ENCODE measurements around the gene MEF2C. TPM values are rescaled to one million over a fixed set of nuclear protein-coding genes. Genes with fewer than 3 reads are reported as not detected.

The MEF2C gene
- total and polyA plus RNA-seq, 4 donors: 2.8 to 15.9 (median 10.1) TPM

- no peak overlapping the region for H3K27ac ChIP-seq (ENCODE audit: low read depth in 1 of 2, low read length in 2 of 2)
- H3K4me1 ChIP-seq (ENCODE audit: control insufficient read depth in 4 of 4, insufficient read depth in 4 of 4, low read length in 3 of 4): no peaks in the 10 kb centered on the region
- DNase-seq (ENCODE audit: low spot score): no peak
- WGBS: 79% methylated on average over 2 of the region's 2 CpGs
- no peaks in the 10 kb centered on the region for H3K27me3 ChIP-seq (ENCODE audit: control insufficient read depth in 4 of 4, insufficient read depth in 4 of 4, low read length in 3 of 4)
- no peaks in the 10 kb centered on the region for H3K9me3 ChIP-seq (ENCODE audit: control insufficient read depth in 4 of 4, low read length in 3 of 4)
- no peak for TF ChIP-seq SP1 (IDR thresholded peaks at IDR 0.05)
- TF ChIP-seq, protein P1, sequence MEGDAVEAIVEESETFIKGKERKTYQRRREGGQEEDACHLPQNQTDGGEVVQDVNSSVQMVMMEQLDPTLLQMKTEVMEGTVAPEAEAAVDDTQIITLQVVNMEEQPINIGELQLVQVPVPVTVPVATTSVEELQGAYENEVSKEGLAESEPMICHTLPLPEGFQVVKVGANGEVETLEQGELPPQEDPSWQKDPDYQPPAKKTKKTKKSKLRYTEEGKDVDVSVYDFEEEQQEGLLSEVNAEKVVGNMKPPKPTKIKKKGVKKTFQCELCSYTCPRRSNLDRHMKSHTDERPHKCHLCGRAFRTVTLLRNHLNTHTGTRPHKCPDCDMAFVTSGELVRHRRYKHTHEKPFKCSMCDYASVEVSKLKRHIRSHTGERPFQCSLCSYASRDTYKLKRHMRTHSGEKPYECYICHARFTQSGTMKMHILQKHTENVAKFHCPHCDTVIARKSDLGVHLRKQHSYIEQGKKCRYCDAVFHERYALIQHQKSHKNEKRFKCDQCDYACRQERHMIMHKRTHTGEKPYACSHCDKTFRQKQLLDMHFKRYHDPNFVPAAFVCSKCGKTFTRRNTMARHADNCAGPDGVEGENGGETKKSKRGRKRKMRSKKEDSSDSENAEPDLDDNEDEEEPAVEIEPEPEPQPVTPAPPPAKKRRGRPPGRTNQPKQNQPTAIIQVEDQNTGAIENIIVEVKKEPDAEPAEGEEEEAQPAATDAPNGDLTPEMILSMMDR (IDR thresholded peaks at IDR 0.05; ENCODE audit: low read depth, low read length, missing input control): no peak
- TF ChIP-seq, protein P2, sequence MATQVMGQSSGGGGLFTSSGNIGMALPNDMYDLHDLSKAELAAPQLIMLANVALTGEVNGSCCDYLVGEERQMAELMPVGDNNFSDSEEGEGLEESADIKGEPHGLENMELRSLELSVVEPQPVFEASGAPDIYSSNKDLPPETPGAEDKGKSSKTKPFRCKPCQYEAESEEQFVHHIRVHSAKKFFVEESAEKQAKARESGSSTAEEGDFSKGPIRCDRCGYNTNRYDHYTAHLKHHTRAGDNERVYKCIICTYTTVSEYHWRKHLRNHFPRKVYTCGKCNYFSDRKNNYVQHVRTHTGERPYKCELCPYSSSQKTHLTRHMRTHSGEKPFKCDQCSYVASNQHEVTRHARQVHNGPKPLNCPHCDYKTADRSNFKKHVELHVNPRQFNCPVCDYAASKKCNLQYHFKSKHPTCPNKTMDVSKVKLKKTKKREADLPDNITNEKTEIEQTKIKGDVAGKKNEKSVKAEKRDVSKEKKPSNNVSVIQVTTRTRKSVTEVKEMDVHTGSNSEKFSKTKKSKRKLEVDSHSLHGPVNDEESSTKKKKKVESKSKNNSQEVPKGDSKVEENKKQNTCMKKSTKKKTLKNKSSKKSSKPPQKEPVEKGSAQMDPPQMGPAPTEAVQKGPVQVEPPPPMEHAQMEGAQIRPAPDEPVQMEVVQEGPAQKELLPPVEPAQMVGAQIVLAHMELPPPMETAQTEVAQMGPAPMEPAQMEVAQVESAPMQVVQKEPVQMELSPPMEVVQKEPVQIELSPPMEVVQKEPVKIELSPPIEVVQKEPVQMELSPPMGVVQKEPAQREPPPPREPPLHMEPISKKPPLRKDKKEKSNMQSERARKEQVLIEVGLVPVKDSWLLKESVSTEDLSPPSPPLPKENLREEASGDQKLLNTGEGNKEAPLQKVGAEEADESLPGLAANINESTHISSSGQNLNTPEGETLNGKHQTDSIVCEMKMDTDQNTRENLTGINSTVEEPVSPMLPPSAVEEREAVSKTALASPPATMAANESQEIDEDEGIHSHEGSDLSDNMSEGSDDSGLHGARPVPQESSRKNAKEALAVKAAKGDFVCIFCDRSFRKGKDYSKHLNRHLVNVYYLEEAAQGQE (IDR thresholded peaks at IDR 0.05): no peak
- no peak for TF ChIP-seq GABPA (IDR thresholded peaks at IDR 0.05 in 1 of 2, conservative IDR thresholded peaks at IDR 0.05 in 1 of 2)
- no peak for TF ChIP-seq RAD21 (IDR thresholded peaks at IDR 0.05)
- TF ChIP-seq HNF4G (IDR thresholded peaks at IDR 0.05): no peak
- H3K9ac ChIP-seq (ENCODE audit: low read depth in 1 of 2, low read length in 2 of 2): no peak overlapping the region
- H3K36me3 ChIP-seq (ENCODE audit: control insufficient read depth in 4 of 4, insufficient read depth in 3 of 4, low read depth in 1 of 4, low read length in 3 of 4): no peaks in the 10 kb centered on the region
- H3K4me3 ChIP-seq (ENCODE audit: low read depth in 1 of 3, low read length in 3 of 3): no peak overlapping the region
Observed at GRCh38 chr5:88761939-88762338, 121.0 kb downstream of the MEF2C start.

- Histone ChIP-seq H3K4me3 (ENCODE audit: low read depth in 1 of 3, low read length in 3 of 3) (no peak overlapping the region), H3K9ac (ENCODE audit: low read depth in 1 of 2, low read length in 2 of 2) (no peak overlapping the region), H3K36me3 (ENCODE audit: control insufficient read depth in 4 of 4, insufficient read depth in 3 of 4, low read depth in 1 of 4, low read length in 3 of 4) (no peaks in the 10 kb centered on the region), H3K4me1 (ENCODE audit: control insufficient read depth in 4 of 4, insufficient read depth in 4 of 4, low read length in 3 of 4) (no peaks in the 10 kb centered on the region), H3K27ac (ENCODE audit: low read depth in 1 of 2, low read length in 2 of 2) (no peak overlapping the region), H3K9me3 (ENCODE audit: control insufficient read depth in 4 of 4, low read length in 3 of 4) (no peaks in the 10 kb centered on the region), H3K27me3 (ENCODE audit: control insufficient read depth in 4 of 4, insufficient read depth in 4 of 4, low read length in 3 of 4) (no peaks in the 10 kb centered on the region)
- TF ChIP-seq, protein P3, sequence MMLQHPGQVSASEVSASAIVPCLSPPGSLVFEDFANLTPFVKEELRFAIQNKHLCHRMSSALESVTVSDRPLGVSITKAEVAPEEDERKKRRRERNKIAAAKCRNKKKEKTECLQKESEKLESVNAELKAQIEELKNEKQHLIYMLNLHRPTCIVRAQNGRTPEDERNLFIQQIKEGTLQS (IDR thresholded peaks at IDR 0.05): no peak
- TF ChIP-seq YY1 (IDR thresholded peaks at IDR 0.05) (no peak), SP1 (IDR thresholded peaks at IDR 0.05) (no peak), FOXA2 (IDR thresholded peaks at IDR 0.05) (no peak), TAF1 (conservative IDR thresholded peaks at IDR 0.05) (no peak), NR2F2 (IDR thresholded peaks at IDR 0.05) (no peak), GABPA (IDR thresholded peaks at IDR 0.05 in 1 of 2, conservative IDR thresholded peaks at IDR 0.05 in 1 of 2) (no peak), RXRA (IDR thresholded peaks at IDR 0.05) (no peak), HNF4G (IDR thresholded peaks at IDR 0.05) (no peak), JUND (IDR thresholded peaks at IDR 0.05) (no peak), HNF4A (conservative IDR thresholded peaks at IDR 0.05) (no peak), EGR1 (IDR thresholded peaks at IDR 0.05; ENCODE audit: low read depth in 2 of 2) (no peak)
- WGBS: 67% methylated on average over 8 of the region's 8 CpGs
- DNase-seq (ENCODE audit: low spot score): no peak
Observed at GRCh38 chr5:88761269-88761850, 121.6 kb downstream of the MEF2C start.
